ENCODE results near the gene POLR2F.
A peak's percentile ranks its signal among the peaks of the same experiment; 100 is the strongest.

POLR2F gene

DNA sequence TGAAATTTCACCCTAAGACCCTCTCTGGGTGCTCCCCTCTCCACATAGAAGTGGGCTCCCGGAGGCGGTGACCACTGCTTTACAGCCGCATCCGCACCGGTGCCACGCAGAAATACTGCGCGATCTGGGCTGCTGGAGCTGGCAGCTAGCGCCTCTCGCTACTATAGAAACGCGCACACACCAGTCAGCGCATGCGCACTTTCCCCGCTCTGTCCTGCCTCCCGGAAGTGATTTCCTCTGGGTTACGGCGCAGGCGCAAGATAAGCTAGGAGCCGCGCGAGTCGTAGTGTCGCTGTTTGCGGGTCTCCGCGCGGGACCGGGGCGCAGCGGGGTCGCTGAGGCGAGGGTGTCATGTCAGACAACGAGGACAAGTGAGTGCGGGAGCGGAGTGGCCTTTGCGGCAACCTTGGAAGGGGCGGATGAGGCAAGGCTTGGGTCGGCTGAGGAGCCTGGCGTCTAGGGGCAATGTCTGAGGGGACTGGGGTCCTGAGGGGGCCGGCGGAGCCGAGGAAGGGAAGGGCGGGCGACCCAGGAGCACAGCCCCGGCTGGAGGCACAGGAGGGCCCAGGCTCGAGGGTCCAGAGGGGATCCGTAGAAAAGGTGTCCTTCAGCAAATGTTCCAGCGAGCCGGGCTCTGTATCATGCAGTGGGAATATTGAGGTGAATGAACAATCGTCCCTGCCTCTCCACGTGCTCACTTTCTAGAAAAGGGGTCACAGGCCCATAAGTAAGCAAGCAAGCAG is at the start of gene POLR2F, which contains the start of gene C22orf23:
Gene POLR2F (plus strand): TSS at position 263 of the 743 bp plus-strand sequence. CDS start 89 bp downstream, at position 352.
Gene C22orf23 (minus strand): TSS at position 165 of the 743 bp plus-strand sequence. CDS start 452 bp downstream, outside the sequence.
- peak; percentile 95 for DNase-seq

DNA sequence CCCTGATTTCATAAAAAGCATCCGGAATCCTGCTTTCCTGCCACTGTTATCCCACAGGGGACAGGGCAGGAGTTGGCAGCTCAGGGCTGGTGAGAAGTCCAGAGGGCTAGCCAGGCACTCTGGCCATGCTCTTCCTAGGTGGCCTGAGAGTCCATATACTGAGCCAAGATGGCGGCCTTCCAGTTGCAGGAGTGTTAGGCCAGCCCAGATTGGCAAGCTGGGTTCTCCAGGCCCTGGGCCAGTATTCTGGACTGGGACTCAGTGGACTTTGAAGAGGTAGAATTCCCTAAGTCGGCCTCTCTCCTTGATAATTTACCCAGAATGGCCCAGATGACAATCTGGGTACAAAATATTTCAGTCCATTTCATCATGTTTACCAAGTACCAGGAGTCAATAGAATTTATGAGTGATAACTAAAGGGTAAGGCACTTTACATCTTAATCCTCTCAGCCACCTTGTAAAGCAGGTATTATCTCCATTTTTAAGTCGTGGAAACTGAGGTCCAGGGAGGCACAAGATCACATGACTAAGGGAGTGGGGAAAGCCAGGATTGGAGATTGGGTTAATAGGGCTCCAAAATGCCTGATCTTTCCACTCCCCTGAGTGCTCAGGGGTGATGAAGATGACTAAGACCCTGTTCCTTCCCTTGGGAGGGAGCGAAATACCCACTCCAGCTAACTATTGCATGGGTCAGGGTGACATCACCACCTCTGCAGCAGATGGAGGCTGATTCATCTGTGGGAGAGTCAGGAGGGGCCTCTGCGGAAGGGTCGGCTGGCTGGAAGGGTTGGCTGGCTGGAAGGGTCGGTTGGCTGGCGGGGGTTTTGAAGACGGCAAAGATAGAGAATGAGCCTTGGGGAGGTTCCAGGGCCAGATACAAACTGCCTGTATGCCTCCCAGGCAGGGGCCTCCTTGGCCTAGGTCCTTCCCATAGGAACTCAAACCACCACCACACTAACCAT is 48.6 kb upstream of the POLR2F start:
- DNase-seq = no peak

DNA sequence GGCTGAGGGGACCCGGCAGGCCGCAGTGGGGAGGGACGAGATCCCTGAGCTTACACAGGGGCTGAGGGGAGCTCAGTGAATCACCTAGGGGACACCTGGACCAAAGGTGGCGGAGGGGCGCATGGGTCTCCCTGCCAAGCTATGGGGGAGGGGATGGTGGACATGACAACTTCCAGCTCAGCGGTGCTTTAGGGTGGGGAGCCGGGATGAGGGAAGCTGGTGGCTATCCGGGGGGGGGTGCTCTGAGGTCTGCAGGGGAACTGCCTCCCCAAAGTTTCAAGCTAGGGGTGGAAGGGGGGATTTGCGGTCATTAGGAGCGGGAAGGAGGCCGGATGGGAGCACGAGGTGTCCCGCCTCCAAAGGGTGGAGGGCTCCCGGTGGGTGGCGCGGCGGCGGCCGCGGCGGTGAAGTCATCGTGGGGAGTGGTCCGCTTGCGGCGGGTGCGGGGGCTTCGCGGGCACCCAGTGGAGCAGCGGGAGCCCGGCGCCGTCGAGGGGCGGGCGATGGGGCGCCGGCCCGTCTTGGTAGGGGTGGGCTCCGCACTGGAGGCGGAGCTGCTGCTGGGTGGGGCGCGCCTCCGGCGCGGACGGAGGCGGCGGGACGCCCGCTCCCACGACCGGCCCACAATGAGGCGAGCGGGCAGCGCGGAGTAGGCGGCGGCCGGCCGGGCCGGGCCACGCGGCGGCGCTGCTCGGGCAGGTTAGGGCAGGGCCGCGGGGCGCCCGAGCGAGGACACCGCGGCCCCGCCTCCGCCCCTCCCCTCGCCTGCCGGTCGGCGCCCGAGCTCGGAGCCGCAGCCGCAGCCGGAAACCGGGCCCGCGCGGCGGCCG is 47.8 kb upstream of the POLR2F start, which contains the start of gene MICALL1:
Gene MICALL1 (plus strand): TSS at position 764 of the 830 bp plus-strand sequence. CDS start 126 bp downstream, outside the sequence.
- peak; percentile 79 for DNase-seq

DNA sequence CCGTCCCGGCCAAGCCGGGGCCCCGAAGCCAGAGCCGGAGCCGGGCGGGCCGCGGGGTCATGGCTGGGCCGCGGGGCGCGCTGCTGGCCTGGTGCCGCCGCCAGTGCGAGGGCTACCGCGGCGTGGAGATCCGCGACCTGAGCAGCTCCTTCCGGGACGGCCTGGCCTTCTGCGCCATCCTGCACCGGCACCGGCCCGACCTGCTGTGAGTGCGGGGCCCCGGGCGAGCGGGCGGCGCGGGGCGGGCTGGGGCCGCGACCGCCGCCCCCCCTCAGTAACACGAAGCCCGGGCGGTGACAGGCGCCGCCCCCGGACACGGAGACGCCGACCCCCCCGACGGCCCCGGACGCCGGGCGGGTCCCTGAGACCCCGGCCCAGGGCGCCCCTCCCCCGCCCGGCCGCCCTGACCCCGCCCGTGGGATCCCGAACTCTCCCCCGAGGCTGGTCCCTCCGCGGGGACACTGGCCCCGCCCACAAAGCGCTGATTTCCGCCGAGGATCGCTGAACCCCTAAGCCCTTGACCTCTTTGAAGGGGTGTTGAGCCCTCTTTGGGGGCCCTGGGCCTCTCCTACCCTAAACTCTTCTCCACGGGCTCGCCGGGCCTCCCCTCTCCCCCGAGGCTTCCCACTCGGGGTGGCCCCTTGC is 47.0 kb upstream of the POLR2F start:
- peak; percentile 56 for DNase-seq

DNA sequence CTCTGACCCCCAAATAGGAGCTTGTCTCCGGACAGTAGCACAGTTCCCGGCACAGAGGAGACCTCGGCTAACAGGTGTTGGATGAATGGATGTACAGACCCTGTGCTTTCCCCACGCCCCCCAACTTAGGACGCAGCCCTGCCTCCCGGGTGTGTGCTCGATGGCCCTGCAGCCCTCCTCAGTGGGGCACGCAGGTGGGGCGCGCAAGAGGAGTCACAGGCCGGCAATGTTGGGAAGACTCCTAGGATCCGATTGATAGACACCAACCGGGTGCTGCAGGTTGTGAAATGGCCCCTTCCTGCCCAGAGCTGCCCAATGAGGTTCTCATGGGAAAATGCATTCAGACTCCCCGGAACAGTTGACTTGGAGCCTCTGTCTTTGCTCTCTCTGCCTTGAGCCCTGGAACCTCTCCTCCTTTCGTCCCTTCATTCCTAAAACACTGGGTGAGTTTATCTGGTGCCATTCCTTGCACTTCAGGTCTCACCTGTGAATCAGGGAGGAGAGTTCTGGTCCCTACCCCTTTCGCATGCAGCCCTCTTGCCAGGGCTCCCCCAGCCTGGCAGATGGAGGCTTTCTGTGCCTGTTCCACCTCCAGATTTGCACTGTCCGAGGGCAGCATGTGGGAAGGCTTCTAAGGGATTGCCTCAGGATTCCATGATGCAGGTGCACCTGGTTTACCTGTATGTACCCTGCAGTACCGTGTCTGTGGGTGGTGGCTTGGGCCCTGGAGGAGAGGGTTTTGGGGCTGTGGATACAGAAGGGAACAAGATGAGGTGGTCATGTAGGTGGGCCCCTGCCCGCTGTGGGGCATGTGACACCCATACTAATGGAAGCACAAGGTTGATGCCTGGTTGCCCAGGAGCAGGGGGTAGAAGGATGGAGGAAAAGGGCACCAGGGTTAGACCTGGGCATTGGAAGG is 46.2 kb upstream of the POLR2F start:
- no peak for DNase-seq

DNA sequence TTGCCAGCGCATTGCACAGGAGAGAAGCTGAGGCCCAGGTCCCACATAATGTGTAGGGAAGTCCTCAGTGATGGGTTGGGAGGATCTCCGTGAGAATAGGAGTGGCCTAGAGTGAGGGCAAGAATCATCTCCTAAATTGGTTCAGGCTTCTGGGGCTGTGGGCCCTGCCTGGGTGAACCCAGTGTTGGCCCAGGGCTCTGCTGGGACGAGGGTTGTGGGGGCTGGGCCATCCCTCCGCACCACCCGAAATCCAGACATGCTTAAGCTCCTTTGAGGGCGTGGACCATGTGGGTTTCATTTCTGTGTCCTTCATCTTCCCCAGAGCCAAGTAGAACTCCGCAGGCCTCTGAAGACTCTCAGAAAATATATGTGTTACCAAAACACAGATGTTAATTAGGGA is 43.7 kb upstream of the POLR2F start:
- DNase-seq = no peak

DNA sequence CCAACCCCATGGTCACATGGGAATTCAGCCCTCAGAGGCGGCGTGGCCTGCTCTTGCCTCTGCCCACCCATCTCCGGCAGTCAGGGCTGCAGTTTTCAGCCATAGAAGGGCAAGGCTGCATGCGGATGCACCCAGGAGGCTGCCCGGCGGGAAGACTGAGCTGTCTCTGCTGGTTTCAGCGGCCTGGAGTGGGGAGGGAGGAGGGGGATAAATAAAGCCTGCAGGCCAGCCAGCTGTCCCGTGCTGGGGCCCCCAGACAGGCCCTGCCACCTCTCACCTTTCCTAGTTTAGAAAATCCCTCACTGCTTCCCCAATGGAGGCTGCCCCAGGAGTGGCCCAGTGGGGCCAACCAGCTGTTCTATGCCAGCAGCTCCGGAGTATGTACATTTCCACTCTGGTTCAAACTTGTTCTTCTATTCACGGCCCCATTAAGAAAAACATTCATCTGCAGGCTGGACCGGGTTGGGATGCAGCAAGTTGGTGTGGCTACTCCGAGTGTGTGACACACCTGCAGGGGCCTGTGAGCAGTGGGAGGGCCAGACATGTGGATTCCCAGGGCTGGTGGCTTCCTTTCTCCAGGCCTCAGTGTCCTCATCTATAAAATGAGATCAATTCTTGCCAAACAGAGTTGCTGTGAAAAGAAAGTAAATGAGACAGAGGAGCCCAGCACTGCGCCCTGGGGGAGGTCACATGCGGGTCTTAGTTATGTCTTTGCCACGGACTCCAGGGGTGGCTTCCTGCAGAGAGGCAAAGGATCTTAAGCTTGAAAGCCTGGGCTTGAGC is 42.4 kb upstream of the POLR2F start:
- DNase-seq = no peak

DNA sequence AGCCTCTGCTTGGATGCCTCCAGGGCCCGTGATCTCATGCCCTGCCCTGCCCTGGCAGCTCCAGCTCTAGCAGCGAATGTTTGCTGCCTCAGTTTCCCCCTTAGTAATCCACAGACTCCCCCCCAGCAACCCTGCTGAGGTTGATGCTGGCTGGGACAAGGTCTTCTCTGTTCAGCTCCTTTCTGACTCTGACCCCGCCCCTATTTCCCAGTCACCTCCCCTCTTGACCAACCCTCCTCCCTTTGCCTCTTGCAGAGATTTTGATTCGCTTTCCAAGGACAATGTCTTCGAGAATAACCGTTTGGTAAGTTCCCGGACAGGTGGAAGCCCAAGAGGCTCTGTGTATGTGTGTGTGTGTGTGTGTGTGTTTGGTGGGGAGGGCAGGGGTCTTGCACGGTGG is 41.8 kb upstream of the POLR2F start:
- DNase-seq = no peak

DNA sequence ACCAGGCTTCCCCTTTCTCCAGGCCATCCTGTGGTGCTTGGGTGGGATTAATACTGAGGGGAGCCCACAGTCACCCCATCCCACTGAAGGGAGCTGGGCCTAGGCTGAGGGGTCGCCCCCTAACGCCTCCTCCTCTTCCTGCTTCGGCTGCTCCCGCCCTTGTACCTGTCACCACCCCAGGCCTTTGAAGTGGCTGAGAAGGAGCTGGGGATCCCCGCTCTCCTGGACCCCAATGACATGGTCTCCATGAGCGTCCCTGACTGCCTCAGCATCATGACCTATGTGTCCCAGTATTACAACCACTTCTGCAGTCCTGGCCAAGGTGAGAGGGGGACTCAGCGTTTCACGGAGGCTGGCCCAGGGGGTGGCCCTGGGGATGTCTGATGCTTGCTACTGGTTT is 41.3 kb upstream of the POLR2F start:
- no peak for DNase-seq

DNA sequence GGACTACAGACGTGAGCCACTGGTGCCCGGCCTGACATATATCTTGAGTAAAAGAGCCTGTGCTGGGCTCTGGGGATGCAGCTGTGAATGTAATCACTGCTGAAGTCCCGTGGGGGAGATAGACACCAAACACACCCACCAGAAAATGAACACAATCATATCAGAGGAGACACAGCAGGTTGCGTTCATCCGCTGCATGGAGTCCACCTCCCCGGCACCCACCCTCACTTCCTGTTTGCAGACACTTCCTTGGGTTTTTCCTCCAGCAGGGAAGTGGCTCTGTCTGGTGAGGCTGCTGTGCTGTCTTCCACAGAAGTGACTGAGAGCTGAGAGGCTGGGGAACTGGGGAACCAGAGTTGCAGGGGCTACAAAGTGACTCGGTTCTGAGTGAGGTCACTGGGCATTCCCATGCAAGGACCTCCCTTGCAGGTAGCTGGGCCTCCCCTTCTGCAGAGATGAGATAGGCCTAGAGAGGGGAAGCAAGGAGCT is 40.2 kb upstream of the POLR2F start:
- DNase-seq = no peak

DNA sequence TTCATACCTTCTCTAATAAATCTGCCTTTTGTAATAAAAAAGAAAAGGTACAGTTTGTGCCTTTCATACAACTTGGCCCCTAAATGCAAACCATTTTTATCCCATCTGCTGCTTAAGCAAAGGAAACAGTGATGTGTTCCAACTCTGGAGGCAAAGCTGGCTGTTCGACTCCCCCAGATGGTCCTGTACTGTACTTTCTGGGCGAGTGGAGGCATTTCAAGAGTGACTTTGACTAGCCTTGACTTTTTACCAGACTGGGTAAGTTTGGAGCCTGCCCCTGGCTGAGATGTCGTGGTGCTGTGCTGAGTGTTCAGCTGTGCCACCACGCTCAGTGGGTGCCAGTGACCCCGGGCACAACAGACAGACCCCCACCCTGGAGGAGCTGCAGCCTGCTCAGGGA is 37.2 kb upstream of the POLR2F start:
- no peak for DNase-seq

DNA sequence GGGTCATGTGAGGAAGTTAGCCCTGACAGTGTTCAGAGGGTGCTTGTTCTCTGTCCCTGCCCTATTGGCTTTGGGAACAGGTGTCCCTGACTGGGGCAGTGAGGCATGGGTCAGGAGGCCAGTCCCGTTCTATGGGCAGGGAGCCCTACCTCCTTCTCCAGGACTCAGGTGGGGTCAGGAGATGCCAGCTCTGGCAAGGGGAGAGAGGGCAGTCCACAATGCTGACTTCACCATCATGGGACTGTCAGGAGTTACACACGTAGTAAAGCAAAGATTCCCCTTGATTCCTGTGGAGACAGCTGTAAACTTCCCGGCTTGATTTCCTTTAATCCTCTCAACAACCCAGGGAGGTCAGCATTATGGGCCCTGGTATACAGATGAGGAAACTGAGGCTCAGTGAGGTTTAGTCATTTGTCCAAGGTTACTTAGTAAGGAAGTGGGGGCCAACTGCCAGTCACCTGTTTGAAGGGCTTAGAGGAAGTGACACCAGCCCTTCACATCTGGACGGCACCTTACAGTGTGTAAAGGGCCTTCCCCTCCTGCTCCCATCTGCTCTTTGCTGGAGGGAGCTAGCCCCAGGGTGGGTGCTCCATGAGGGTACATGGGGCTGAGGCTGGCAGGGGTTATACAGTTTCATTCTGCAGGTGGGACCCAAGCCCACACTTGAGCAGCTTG is 35.5 kb upstream of the POLR2F start:
- DNase-seq = no peak

DNA sequence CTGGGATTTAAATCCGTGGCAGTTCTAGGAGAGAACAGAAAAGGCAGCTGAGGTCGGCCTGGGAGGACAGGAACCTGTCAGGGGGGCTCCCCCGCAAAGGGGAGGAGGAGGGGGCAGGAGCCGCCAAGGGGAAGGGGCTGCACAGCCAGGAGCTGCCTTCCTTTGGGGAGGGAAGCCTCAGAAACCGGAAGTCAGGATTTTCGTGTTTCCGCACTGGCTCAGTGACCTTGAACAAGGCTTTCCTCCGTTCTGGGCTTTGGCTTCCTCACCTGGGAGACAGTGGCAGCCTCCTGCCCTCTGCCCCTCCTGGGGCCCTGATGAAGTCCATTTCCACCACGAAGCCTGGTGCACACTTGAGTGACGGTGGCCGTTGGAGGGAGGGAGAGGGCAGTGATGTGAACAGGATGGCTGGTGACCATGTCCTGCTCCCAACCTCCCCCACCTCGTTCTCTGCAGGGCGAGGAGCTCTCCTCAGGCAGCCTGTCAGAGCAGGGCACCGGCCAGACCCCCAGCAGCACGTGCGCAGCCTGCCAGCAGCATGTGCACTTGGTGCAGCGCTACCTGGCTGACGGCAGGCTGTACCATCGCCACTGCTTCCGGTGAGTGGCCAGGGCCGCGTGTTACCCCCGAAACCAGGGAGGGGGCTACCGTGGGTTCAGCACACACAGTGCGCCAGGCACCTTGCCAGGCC is 34.8 kb upstream of the POLR2F start:
- DNase-seq = no peak

DNA sequence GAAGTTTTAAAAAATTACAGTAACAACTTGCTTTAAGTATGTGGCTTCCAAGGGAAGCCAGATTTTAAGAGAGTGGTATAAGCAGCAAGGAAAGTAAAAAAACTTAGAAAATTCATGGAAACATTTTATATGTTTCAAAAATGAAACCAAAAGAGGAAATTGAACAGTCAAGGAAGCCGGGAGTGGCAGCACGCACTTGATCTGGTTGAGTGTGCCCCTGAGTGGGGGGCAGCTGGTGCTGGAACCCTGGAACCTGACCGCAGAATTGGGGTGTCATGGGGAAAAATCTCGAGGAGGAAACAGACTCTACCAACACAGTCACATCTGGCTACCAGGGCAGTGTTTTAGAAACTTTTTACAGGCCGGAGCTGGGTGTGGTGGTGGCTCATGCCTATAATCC is 33.4 kb upstream of the POLR2F start:
- no peak for DNase-seq

DNA sequence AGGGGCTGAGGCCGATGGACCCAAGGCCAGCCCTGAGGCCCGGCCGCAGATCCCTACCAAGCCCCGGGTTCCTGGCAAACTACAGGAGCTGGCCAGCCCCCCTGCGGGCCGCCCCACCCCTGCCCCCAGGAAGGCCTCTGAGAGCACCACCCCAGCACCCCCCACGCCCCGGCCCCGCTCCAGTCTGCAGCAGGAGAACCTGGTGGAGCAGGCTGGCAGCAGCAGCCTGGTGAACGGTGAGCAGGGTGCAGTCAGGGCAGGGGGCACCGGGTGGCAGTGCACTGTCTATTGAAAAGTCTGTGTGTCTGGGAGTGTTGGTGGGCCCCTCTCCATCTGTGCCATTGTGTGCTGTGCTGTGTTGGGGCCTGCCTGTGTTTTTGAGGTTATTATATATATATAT is 31.3 kb upstream of the POLR2F start:
- DNase-seq = no peak

DNA sequence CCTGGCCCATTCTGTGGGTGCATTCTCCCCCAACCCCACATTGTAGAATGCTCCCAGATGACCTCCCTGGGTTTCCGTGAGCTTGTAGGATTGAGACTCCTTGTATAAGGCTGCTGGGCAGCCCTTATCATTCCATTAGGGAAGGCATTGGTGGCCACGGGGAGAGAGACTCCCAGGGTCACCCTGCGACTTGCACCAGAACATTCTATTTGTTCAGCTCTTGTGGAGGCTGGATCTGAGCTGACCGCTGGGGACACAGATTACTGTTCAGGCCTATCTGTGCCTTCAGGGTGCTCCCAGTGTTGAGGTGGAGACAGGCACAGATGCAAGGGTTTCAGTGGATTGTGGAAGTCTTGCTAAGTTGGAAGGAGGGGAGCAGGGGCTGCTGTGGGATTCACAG is 29.6 kb upstream of the POLR2F start:
- no peak for DNase-seq

DNA sequence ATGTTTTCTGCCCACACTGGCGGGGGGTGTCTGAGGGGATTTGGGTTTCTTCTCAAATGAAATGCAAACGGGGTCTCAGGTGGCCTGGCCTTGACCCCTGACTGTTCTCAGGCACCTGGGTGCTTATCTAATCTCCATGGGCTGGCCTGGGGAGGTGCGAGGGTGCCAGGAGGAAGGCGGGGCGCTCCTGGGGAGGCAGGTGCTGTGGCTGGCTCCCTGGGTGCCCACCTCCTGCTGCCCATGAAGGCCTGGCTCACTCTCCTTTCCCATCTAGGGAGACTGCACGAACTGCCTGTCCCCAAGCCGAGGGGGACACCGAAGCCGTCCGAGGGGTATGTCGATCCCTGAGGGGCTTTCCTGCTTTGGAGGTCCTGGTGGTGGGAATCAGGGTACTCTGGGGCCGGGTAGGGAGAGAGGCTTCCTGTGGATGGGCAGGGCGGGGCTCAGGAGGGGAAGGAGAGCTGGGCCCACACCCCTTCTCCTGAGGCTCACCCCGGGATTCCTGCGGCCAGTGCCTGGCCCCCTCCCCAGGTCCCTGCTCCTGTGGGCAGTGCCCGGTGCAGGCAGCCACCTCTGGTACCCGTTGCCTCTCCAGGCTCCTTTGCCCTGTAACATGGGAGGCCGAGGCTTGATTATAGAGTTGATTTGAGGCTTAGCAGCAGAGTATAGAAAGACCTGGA is 29.0 kb upstream of the POLR2F start:
- DNase-seq = no peak

DNA sequence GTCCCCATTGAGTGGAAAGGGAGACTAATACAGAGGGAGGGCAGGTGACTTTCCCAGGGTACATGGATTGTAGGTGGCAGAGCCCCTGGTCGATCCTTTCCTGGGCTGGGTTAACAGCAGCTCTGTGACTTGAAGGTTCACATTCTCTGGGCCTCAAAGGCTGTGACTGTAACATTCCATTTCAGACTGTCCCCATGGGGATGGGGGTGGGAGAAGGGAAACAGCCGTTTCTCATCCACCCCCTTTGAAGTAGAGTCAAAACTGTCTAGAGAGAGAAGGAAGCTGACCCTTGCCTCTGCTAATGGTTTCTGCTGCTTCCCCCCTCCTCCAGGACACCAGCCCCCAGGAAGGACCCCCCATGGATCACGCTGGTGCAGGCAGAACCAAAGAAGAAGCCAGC is 28.2 kb upstream of the POLR2F start:
- no peak for DNase-seq

Data from activated CD4-positive, CD25-positive, alpha-beta regulatory T cell treated with anti-CD3 and anti-CD28 coated beads, Interleukin-2, amount 50 U/mL, for 72 hours (primary cell).